Measurements from ENCODE around the gene SUSD4. TPM values are rescaled to one million over a fixed set of nuclear protein-coding genes. Genes with fewer than 3 reads are reported as not detected.

SUSD4 gene
- total RNA-seq, 3 donors from 2014 or later (not counting 1 experiment from before 2014, with no cell fraction given) = 0.60 to 1.1 TPM; not detected in 1

GRCh38 chr1:223249854-223250631 lies 113.9 kb downstream of the SUSD4 start:
- H3K4me3 Mint-ChIP-seq = no peak overlapping the region
- H3K27ac ChIP-seq (ENCODE audit: low read length) = no peak overlapping the region

GRCh38 chr1:223248770-223249140 lies 115.2 kb downstream of the SUSD4 start:
- peaks cover 20 to 22% of the 10 kb centered on the region in 2 donors for H3K27me3 Mint-ChIP-seq (ENCODE audit: low read depth in 2 of 2)
- Histone ChIP-seq H3K4me3 (ENCODE audit: low read length) (no peak overlapping the region), H3K27me3 (ENCODE audit: control insufficient read depth, insufficient read depth, low read length) (no peaks in the 10 kb centered on the region), H3K27ac (ENCODE audit: low read length) (peak overlapping the region; percentile 17), H3K9me3 (ENCODE audit: control insufficient read depth, insufficient read depth, low read length) (no peaks in the 10 kb centered on the region), H3K36me3 (ENCODE audit: control insufficient read depth, insufficient read depth, low read length) (no peaks in the 10 kb centered on the region), H3K4me1 (ENCODE audit: control insufficient read depth, insufficient read depth, low read length) (peaks cover 13% of the 10 kb centered on the region)
- H3K9me3 Mint-ChIP-seq = no peaks in the 10 kb centered on the region
- H3K4me3 Mint-ChIP-seq = no peak overlapping the region
- peak in 1 of 2 donors; percentile 81 for DNase-seq
- H3K4me1 Mint-ChIP-seq = peaks cover 10% of the 10 kb centered on the region in 2 donors
- intact Hi-C loops (cut with micrococcal nuclease) = no loop called here
- TF ChIP-seq, protein P1, sequence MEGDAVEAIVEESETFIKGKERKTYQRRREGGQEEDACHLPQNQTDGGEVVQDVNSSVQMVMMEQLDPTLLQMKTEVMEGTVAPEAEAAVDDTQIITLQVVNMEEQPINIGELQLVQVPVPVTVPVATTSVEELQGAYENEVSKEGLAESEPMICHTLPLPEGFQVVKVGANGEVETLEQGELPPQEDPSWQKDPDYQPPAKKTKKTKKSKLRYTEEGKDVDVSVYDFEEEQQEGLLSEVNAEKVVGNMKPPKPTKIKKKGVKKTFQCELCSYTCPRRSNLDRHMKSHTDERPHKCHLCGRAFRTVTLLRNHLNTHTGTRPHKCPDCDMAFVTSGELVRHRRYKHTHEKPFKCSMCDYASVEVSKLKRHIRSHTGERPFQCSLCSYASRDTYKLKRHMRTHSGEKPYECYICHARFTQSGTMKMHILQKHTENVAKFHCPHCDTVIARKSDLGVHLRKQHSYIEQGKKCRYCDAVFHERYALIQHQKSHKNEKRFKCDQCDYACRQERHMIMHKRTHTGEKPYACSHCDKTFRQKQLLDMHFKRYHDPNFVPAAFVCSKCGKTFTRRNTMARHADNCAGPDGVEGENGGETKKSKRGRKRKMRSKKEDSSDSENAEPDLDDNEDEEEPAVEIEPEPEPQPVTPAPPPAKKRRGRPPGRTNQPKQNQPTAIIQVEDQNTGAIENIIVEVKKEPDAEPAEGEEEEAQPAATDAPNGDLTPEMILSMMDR (IDR thresholded peaks at IDR 0.05) = no peak
- H3K36me3 Mint-ChIP-seq = no peaks in the 10 kb centered on the region
- peak; percentile 43 to 72 (median 46) for ATAC-seq
- H3K27ac Mint-ChIP-seq = no peak overlapping the region
- 29% methylated on average over 6 of the region's 6 CpGs for WGBS (ENCODE audit: insufficient coverage)

More at GRCh38 chr1:223249854-223250631, 113.9 kb downstream of the SUSD4 start:
- Mint-ChIP-seq H3K27me3 (ENCODE audit: low read depth in 2 of 2) (peaks cover 20 to 26% of the 10 kb centered on the region in 2 donors), H3K36me3 (no peaks in the 10 kb centered on the region), H3K9me3 (no peaks in the 10 kb centered on the region), H3K4me1 (peaks cover 10% of the 10 kb centered on the region in 2 donors), H3K27ac (no peak overlapping the region)
- peaks cover 13% of the 10 kb centered on the region for H3K4me1 ChIP-seq (ENCODE audit: control insufficient read depth, insufficient read depth, low read length)
- H3K9me3 ChIP-seq (ENCODE audit: control insufficient read depth, insufficient read depth, low read length) = no peaks in the 10 kb centered on the region
- H3K27me3 ChIP-seq (ENCODE audit: control insufficient read depth, insufficient read depth, low read length) = no peaks in the 10 kb centered on the region
- DNase-seq (no peak), ATAC-seq (no peak)
- intact Hi-C loops (cut with micrococcal nuclease) = no loop called here
- H3K36me3 ChIP-seq (ENCODE audit: control insufficient read depth, insufficient read depth, low read length) = no peaks in the 10 kb centered on the region
- 100% methylated on average over 2 of the region's 3 CpGs for WGBS (ENCODE audit: insufficient coverage)
- H3K4me3 ChIP-seq (ENCODE audit: low read length) = no peak overlapping the region
- TF ChIP-seq, protein P1 (IDR thresholded peaks at IDR 0.05) = no peak

DNA sequence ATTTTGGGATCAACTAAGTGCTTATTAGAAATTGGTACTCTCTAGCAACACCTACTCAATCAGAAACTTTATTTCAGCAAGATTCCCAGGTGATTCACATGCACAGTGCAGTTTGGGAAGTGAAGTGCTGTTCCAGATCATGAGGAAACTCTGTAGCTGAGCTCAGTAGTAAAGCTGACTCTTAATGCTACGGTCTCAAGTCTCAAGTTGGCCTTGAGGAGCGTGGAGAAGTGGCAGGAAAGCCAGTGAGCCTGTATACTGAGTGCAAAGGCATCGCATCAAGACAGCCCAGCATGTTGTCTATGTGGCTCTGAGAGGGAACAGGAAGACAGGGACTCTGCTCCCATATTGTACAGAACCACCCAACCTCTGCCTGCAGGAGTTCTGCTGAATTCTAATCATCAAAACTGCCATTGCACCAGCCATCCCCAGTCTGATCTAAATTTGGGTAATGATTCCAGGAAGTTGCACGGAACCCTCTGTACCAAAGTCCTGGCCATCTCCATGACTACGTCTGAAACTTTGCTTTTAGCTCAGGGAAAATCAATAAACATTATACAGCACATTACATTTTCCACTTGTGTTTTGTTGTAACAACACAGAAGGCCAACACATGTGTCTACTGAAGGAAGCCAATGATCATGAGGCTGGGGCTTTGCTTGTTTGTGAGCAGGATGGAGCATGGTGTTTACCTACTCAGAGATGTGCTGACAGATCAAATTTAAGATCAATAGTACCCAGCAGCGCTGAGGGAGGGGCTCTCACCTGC lies 115.8 kb downstream of the SUSD4 start:
- Mint-ChIP-seq H3K27me3 (ENCODE audit: low read depth in 2 of 2) (peaks cover 18 to 22% of the 10 kb centered on the region in 2 donors), H3K36me3 (no peaks in the 10 kb centered on the region), H3K4me3 (no peak overlapping the region), H3K9me3 (no peaks in the 10 kb centered on the region), H3K27ac (no peak overlapping the region), H3K4me1 (peaks cover 10% of the 10 kb centered on the region in 2 donors)
- Histone ChIP-seq H3K9me3 (ENCODE audit: control insufficient read depth, insufficient read depth, low read length) (no peaks in the 10 kb centered on the region), H3K4me3 (ENCODE audit: low read length) (no peak overlapping the region), H3K4me1 (ENCODE audit: control insufficient read depth, insufficient read depth, low read length) (peaks cover 13% of the 10 kb centered on the region), H3K27ac (ENCODE audit: low read length) (peak overlapping the region; percentile 17), H3K27me3 (ENCODE audit: control insufficient read depth, insufficient read depth, low read length) (no peaks in the 10 kb centered on the region), H3K36me3 (ENCODE audit: control insufficient read depth, insufficient read depth, low read length) (no peaks in the 10 kb centered on the region)
- ATAC-seq (peak in 2 of 3 donors; percentile 3 to 27), DNase-seq (peak in 1 of 2 donors; percentile 12)
- TF ChIP-seq, protein P1 (IDR thresholded peaks at IDR 0.05) = no peak
- WGBS (ENCODE audit: insufficient coverage) = 86% methylated on average over 6 of the region's 6 CpGs
- intact Hi-C loops (cut with micrococcal nuclease) = no loop called here

Measured in natural killer cell (primary cell).